Measurements from ENCODE around the gene SLX4IP. TPM values are rescaled to one million over a fixed set of nuclear protein-coding genes. Genes with fewer than 3 reads are reported as not detected.
A peak's percentile ranks its signal among the peaks of the same experiment; 100 is the strongest.

SLX4IP gene
- total RNA-seq, 1 experiment from 2014 or later, result 9.7 TPM

GRCh38 chr20:10470276-10470675, 35.2 kb downstream of the SLX4IP start:
- H3K27ac ChIP-seq (ENCODE audit: low read length), result no peak overlapping the region

DNA sequence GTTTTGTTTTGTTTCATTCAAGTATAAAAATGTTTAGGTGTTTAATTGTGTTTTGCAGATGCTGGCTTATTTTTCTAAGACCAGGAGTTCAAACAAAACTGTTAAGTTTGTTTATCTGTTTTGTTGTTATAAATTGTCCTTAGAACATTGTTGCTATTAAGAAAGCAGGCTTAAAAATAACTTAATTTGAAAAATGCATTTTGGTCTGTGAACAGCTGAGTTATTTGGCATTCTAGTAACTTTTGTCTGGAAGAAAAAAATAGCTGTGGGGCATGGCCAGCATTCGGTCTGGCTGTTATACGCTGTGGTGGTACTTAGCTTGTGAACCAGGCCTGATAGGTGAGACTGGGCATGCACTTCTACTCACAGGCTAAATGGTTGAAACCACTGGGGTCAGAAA, 37.8 kb downstream of the SLX4IP start:
- H3K4me1 ChIP-seq (ENCODE audit: low read length), result peaks cover 25% of the 10 kb centered on the region
- no peak overlapping the region for H3K4me3 ChIP-seq (ENCODE audit: low read length)
- no peaks in the 10 kb centered on the region for H4K20me1 ChIP-seq (ENCODE audit: insufficient read depth, low read depth, low read length)
- H3K27ac ChIP-seq (ENCODE audit: low read length), result no peak overlapping the region
- no peaks in the 10 kb centered on the region for H3K36me3 ChIP-seq (ENCODE audit: insufficient read depth, low read length)
- no peak overlapping the region for H3K4me2 ChIP-seq (ENCODE audit: low read depth, low read length, poor library complexity, severe bottlenecking)
- no peaks in the 10 kb centered on the region for H3K9me3 ChIP-seq (ENCODE audit: low read length)
- no peak overlapping the region for H2AFZ ChIP-seq (ENCODE audit: low read length)
- no peak for DNase-seq
- H3K27me3 ChIP-seq (ENCODE audit: low read length), result no peaks in the 10 kb centered on the region
- H3K79me2 ChIP-seq (ENCODE audit: low read length), result peaks cover 72% of the 10 kb centered on the region
- H3K9ac ChIP-seq (ENCODE audit: low read length), result no peak overlapping the region
- H3K9me2 ChIP-seq (replicated peaks; ENCODE audit: insufficient read depth, low read length), result no peaks in the 10 kb centered on the region

More at GRCh38 chr20:10470276-10470675, 35.2 kb downstream of the SLX4IP start:
- no peak overlapping the region for H3K4me3 ChIP-seq (ENCODE audit: low read length)
- H2AFZ ChIP-seq (ENCODE audit: low read length), result no peak overlapping the region
- no peak overlapping the region for H3K4me2 ChIP-seq (ENCODE audit: low read depth, low read length, poor library complexity, severe bottlenecking)
- no peaks in the 10 kb centered on the region for H3K9me3 ChIP-seq (ENCODE audit: low read length)
- no peak overlapping the region for H3K9ac ChIP-seq (ENCODE audit: low read length)
- H3K4me1 ChIP-seq (ENCODE audit: low read length), result peaks cover 5% of the 10 kb centered on the region
- H3K36me3 ChIP-seq (ENCODE audit: insufficient read depth, low read length), result no peaks in the 10 kb centered on the region
- H3K79me2 ChIP-seq (ENCODE audit: low read length), result peaks cover 84% of the 10 kb centered on the region
- H3K9me2 ChIP-seq (replicated peaks; ENCODE audit: insufficient read depth, low read length), result no peaks in the 10 kb centered on the region
- H4K20me1 ChIP-seq (ENCODE audit: insufficient read depth, low read depth, low read length), result no peaks in the 10 kb centered on the region
- no peak for DNase-seq
- no peaks in the 10 kb centered on the region for H3K27me3 ChIP-seq (ENCODE audit: low read length)

DNA sequence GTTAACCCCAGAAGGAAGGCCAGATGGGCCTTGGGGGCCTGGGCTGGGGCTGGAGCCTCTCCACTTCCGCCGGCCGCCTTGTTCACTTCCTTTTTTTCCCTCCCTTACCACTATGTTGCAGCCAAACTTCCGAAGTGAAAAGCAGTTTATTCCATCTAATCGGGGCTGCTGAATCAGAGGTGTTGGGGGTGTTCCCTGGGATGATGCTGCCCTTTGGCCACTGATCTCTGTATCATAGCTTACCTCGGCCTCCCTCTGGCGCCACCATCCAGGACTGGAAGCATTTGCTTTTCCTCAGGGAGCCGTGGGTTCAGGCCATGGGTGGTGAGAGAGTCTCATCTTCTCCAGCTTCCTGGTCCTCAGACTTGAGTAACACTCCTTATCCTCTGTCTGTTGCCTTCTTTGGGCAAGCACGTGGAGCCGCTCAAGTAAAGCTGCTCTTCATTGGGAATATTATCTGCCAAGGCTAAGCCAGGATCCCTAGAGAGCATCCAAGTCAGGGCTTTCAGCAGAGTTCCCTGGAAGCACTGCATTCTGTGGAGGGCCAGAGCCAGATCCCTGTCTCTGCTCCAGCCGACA, 39.6 kb downstream of the SLX4IP start:
- H3K79me2 ChIP-seq (ENCODE audit: low read length), result peaks cover 65% of the 10 kb centered on the region
- no peaks in the 10 kb centered on the region for H3K27me3 ChIP-seq (ENCODE audit: low read length)
- no peak overlapping the region for H3K4me3 ChIP-seq (ENCODE audit: low read length)
- H2AFZ ChIP-seq (ENCODE audit: low read length), result no peak overlapping the region
- H3K36me3 ChIP-seq (ENCODE audit: insufficient read depth, low read length), result no peaks in the 10 kb centered on the region
- no peaks in the 10 kb centered on the region for H3K9me2 ChIP-seq (replicated peaks; ENCODE audit: insufficient read depth, low read length)
- no peak overlapping the region for H3K4me2 ChIP-seq (ENCODE audit: low read depth, low read length, poor library complexity, severe bottlenecking)
- no peak overlapping the region for H3K9ac ChIP-seq (ENCODE audit: low read length)
- H3K27ac ChIP-seq (ENCODE audit: low read length), result no peak overlapping the region; the same call in 1 of the 2 replicates
- peaks cover 28% of the 10 kb centered on the region for H3K4me1 ChIP-seq (ENCODE audit: low read length)
- H3K9me3 ChIP-seq (ENCODE audit: low read length), result no peaks in the 10 kb centered on the region
- no peaks in the 10 kb centered on the region for H4K20me1 ChIP-seq (ENCODE audit: insufficient read depth, low read depth, low read length)
- DNase-seq, result no peak

GRCh38 chr20:10475225-10475624, 40.1 kb downstream of the SLX4IP start:
- Histone ChIP-seq H3K9ac (ENCODE audit: low read length) (no peak overlapping the region), H3K27me3 (ENCODE audit: low read length) (no peaks in the 10 kb centered on the region), H3K79me2 (ENCODE audit: low read length) (peaks cover 60% of the 10 kb centered on the region), H4K20me1 (ENCODE audit: insufficient read depth, low read depth, low read length) (0 out of 2 replicates have a peak, but pooled peaks cover 3% of the 10 kb centered on the region), H3K36me3 (ENCODE audit: insufficient read depth, low read length) (no peaks in the 10 kb centered on the region), H3K4me1 (ENCODE audit: low read length) (peaks cover 28% of the 10 kb centered on the region), H3K9me3 (ENCODE audit: low read length) (no peaks in the 10 kb centered on the region), H3K4me2 (ENCODE audit: low read depth, low read length, poor library complexity, severe bottlenecking) (no peak overlapping the region), H3K9me2 (replicated peaks; ENCODE audit: insufficient read depth, low read length) (no peaks in the 10 kb centered on the region), H2AFZ (ENCODE audit: low read length) (no peak overlapping the region), H3K27ac (ENCODE audit: low read length) (peak overlapping the region; percentile 78; the same call in 1 of the 2 replicates), H3K4me3 (ENCODE audit: low read length) (no peak overlapping the region)
- no peak for DNase-seq

DNA sequence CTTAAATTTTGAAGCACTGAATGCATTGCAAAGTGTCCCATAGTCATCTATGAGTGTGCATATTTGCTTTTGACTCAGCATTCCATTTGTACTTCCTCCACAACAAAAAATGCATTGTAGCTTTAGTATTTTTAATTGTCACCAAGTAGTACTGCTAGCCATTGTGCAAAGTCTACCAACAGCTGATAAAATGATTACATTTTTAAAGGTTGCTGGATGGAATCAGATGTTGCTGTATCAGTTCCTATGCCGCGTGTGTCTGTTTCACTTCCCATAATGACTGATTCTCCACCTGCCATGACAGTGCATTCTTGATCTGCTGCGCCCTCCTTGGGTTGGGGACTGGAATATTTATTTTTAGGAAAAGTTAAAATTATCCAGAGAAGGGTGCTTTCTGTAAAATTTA, 41.2 kb downstream of the SLX4IP start:
- Histone ChIP-seq H3K4me1 (ENCODE audit: low read length) (peaks cover 28% of the 10 kb centered on the region), H3K27me3 (ENCODE audit: low read length) (no peaks in the 10 kb centered on the region), H2AFZ (ENCODE audit: low read length) (no peak overlapping the region), H3K4me3 (ENCODE audit: low read length) (peak overlapping the region; percentile 37; the same call in 1 of the 2 replicates), H3K9me3 (ENCODE audit: low read length) (no peaks in the 10 kb centered on the region), H3K79me2 (ENCODE audit: low read length) (peaks cover 49% of the 10 kb centered on the region), H3K4me2 (ENCODE audit: low read depth, low read length, poor library complexity, severe bottlenecking) (peak overlapping the region; percentile 60), H3K27ac (ENCODE audit: low read length) (peak overlapping the region; percentile 78), H4K20me1 (ENCODE audit: insufficient read depth, low read depth, low read length) (0 out of 2 replicates have a peak, but pooled peaks cover 3% of the 10 kb centered on the region), H3K9ac (ENCODE audit: low read length) (peak overlapping the region; percentile 31; the same call in 1 of the 2 replicates), H3K9me2 (replicated peaks; ENCODE audit: insufficient read depth, low read length) (no peaks in the 10 kb centered on the region), H3K36me3 (ENCODE audit: insufficient read depth, low read length) (no peaks in the 10 kb centered on the region)
- peak; percentile 86 for DNase-seq

DNA sequence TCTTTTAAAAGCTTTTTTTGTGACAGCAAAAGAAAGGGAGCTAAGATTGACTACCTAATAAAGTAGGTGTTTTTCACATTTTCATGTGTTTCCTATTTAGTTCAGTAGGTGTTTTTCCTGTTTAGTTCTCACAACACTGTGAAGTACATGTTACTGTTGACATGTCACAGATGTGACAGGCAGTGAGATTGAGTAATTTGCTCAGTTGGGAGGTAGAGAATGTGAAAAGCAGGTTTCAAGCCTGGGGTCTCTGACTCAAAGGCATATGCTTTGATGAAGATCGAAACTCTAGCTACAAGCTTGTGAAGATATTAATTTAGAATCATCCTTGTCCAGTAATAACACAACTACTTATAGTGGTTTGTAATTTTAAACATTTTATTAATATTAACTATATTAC, 43.1 kb downstream of the SLX4IP start:
- Histone ChIP-seq H3K27ac (ENCODE audit: low read length) (no peak overlapping the region), H3K36me3 (ENCODE audit: insufficient read depth, low read length) (no peaks in the 10 kb centered on the region), H3K27me3 (ENCODE audit: low read length) (no peaks in the 10 kb centered on the region), H3K9ac (ENCODE audit: low read length) (no peak overlapping the region), H3K4me2 (ENCODE audit: low read depth, low read length, poor library complexity, severe bottlenecking) (no peak overlapping the region), H2AFZ (ENCODE audit: low read length) (no peak overlapping the region), H3K4me3 (ENCODE audit: low read length) (no peak overlapping the region), H3K9me3 (ENCODE audit: low read length) (no peaks in the 10 kb centered on the region), H3K4me1 (ENCODE audit: low read length) (peaks cover 28% of the 10 kb centered on the region), H4K20me1 (ENCODE audit: insufficient read depth, low read depth, low read length) (peaks cover 17% of the 10 kb centered on the region; the same call in 1 of the 2 replicates), H3K79me2 (ENCODE audit: low read length) (peaks cover 49% of the 10 kb centered on the region), H3K9me2 (replicated peaks; ENCODE audit: insufficient read depth, low read length) (no peaks in the 10 kb centered on the region)
- DNase-seq, result no peak

GRCh38 chr20:10478930-10479329, 43.8 kb downstream of the SLX4IP start:
- Histone ChIP-seq H3K27ac (ENCODE audit: low read length) (no peak overlapping the region), H3K4me2 (ENCODE audit: low read depth, low read length, poor library complexity, severe bottlenecking) (no peak overlapping the region), H3K79me2 (ENCODE audit: low read length) (peaks cover 45% of the 10 kb centered on the region)

DNA sequence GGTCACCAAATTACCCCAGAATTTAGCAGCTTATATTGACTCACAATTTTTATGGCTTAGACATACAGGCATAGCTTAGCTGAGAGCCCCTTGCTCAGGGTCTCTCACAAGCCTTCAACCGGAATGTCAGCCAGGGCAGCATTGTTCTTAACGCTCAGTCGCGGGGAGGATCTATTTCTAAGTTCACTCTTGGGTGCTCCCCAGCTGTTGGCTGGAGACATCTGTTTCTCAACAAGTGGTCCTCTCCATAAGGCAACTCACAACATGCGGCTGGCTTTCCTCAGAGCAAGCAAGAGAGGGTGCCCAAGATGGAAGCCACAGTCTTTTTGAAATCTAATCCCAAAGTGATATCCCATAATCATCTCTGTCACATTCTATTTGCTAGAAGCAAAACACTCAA, 46.6 kb downstream of the SLX4IP start:
- Histone ChIP-seq H3K4me3 (ENCODE audit: low read length) (no peak overlapping the region), H3K9me2 (replicated peaks; ENCODE audit: insufficient read depth, low read length) (no peaks in the 10 kb centered on the region), H3K9me3 (ENCODE audit: low read length) (no peaks in the 10 kb centered on the region), H3K4me2 (ENCODE audit: low read depth, low read length, poor library complexity, severe bottlenecking) (no peak overlapping the region), H4K20me1 (ENCODE audit: insufficient read depth, low read depth, low read length) (peaks cover 18% of the 10 kb centered on the region; the same call in 1 of the 2 replicates), H3K4me1 (ENCODE audit: low read length) (peaks cover 9% of the 10 kb centered on the region), H3K27me3 (ENCODE audit: low read length) (no peaks in the 10 kb centered on the region), H3K36me3 (ENCODE audit: insufficient read depth, low read length) (no peaks in the 10 kb centered on the region), H3K27ac (ENCODE audit: low read length) (no peak overlapping the region), H3K9ac (ENCODE audit: low read length) (no peak overlapping the region), H3K79me2 (ENCODE audit: low read length) (peaks cover 35% of the 10 kb centered on the region), H2AFZ (ENCODE audit: low read length) (no peak overlapping the region)
- DNase-seq, result no peak

More at GRCh38 chr20:10478930-10479329, 43.8 kb downstream of the SLX4IP start:
- H3K4me1 ChIP-seq (ENCODE audit: low read length), result peaks cover 28% of the 10 kb centered on the region
- H4K20me1 ChIP-seq (ENCODE audit: insufficient read depth, low read depth, low read length), result peaks cover 18% of the 10 kb centered on the region; the same call in 1 of the 2 replicates
- no peaks in the 10 kb centered on the region for H3K27me3 ChIP-seq (ENCODE audit: low read length)
- H3K4me3 ChIP-seq (ENCODE audit: low read length), result no peak overlapping the region
- no peaks in the 10 kb centered on the region for H3K9me3 ChIP-seq (ENCODE audit: low read length)
- H2AFZ ChIP-seq (ENCODE audit: low read length), result no peak overlapping the region
- H3K36me3 ChIP-seq (ENCODE audit: insufficient read depth, low read length), result no peaks in the 10 kb centered on the region
- no peaks in the 10 kb centered on the region for H3K9me2 ChIP-seq (replicated peaks; ENCODE audit: insufficient read depth, low read length)
- no peak for DNase-seq
- no peak overlapping the region for H3K9ac ChIP-seq (ENCODE audit: low read length)

Data from Karpas-422 (cell line).